Measurements from ENCODE around the gene CBL.
"Not testable (repeated sequence)": the region's sequence is repeated elsewhere in the genome, so short reads cannot be mapped to it uniquely, and the experiment has no call there.

Gene CBL

DNA sequence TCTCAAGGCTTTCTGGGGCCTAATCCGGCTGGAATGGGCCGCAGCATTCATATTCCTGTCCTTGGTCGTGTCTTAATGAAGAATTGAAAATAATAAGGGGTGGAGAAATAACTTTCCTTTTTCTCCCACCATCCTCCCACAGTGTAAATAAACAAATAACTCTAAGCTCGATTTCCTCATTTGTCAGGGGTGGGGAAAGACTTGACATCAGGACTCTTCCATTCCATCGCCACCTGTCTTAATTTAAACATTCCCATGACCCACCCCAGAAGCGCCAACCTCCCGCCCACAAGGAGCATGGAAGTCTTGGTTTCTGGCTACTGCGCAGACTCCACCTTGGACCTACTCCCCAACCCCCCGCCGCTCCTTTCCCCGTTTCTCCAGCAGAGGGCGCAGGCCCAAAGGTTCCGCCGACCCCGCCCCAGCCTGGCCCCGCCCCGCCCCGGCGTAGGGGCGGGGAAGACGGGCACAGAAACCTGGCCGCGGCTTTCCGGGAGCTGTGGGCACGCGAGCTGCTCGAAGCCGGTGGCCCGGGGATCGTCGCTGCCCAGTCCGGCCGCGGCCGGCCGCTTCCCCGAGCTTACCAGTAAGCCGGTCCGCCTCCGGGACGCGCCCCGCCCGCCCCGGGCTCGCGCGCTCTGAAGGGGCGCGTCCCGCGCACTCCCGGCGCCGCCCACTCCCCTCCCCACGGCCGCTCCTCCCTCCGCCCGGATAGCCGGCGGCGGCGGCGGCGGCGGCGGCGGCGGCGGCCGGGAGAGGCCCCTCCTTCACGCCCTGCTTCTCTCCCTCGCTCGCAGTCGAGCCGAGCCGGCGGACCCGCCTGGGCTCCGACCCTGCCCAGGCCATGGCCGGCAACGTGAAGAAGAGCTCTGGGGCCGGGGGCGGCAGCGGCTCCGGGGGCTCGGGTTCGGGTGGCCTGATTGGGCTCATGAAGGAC is at the start of gene CBL:
TSS of gene CBL (plus strand) at position 766 of the 937 bp plus-strand sequence. CDS start at position 845, 79 bp downstream.
- DNase-seq: peak; percentile 74

DNA sequence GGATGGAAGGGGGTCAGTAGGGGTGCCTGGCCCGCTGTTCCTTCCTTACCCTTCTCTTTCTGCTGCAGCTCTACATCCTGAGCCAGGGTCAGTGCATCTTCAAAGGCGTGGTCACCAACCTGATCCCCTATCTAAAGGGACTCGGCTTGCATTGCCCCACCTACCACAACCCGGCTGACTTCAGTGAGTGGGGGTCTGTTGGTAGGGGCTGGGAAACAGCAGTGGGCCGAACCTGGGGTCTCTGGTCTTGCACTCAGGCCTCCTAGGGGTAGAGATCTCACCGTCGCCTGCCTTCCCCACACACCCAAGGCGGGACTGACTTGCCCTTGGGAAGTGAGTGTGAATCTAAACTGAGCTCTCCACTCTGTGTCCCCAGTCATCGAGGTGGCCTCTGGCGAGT is 49.6 kb upstream of the CBL start:
- DNase-seq: no peak

GRCh38 chr11:119157063-119157462 is 49.1 kb upstream of the CBL start:
- DNase-seq: no peak

GRCh38 chr11:119158467-119158866 is 47.7 kb upstream of the CBL start:
- no peak for DNase-seq

DNA sequence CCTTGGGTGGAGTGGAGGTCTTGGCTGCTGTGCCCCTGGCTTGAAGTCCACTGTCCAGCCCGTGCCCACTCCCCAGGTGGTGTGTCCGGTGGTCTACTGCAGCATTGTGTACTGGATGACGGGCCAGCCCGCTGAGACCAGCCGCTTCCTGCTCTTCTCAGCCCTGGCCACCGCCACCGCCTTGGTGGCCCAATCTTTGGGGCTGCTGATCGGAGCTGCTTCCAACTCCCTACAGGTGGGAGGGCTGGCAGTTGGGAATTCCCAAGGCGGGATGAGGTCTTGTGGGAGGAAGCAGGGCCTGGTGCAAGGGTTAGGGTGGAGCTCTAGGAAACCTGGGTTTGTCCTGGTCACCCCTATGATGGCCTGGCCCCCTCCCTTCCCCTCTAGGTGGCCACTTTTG is 46.0 kb upstream of the CBL start:
- no peak for DNase-seq

GRCh38 chr11:119161871-119162270 is 44.3 kb upstream of the CBL start:
- no peak for DNase-seq

DNA sequence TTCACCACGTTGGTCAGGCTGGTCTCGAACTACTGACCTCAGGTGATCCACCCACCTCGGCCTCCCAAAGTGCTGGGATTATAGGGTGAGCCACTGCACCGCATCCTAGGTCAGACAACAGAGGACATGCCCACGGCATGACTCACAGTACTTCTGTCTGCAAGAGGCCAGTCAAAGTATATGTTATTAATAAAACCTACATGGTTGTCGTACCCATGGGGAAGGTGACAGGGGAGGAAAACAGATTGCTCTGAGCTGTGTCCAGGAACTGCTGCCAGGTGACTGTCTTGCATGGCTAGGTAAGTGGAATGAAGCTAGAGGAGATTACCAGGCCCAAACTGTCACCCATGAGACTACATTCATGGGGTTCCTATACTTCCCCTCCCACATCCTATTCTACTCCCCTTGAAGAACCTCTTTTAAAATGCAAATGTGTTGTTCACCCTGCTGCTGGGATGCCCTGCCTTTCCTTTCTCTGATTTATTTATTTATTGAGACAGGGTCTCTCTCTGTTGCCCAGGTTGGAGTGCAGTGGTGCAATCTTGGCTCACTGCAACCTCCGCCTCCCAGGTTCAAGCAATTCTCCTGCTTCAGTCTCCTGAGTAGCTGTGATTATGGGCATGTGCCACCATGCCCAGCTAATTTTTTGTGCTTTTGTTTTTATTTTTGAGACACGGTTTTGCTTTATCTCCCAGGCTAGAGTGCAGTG is 39.6 kb upstream of the CBL start:
- DNase-seq: peak; percentile 46

DNA sequence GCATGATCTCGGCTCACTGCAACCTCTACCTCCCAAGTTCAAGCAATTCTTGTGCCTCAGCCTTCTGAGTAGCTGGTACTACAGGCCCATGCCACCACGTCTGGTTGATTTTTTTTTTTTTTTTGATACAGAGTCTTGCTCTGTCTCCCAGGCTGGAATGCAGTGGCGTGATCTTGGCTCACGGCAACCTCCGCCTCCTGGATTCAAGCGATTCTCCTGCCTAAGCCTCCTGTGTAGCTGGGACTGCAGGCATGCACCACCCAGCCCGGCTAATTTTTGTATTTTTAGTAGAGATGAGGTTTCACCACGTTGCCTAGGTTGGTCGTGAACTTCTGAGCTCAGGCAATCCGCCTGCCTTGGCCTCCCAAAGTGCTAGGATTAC is 39.1 kb upstream of the CBL start:
- DNase-seq: not testable (repeated sequence)

- DNase-seq: no peak
These were observed 38.2 kb upstream of the CBL start for GRCh38 chr11:119167933-119168332.

- peak; percentile 73 for DNase-seq
These were observed 37.5 kb upstream of the CBL start, which contains the start of gene NLRX1 for GRCh38 chr11:119168471-119169281. NLRX1 (plus strand) TSS chr11:119168725; CDS start chr11:119171404, 2,679 bp downstream.

GRCh38 chr11:119169282-119169719 is 36.8 kb upstream of the CBL start:
- peak; percentile 40 for DNase-seq

- no peak for DNase-seq
These were observed 33.6 kb upstream of the CBL start for GRCh38 chr11:119172513-119172912.

- no peak for DNase-seq
These were observed 32.7 kb upstream of the CBL start for GRCh38 chr11:119173453-119173852.

GRCh38 chr11:119175493-119176077 is 30.6 kb upstream of the CBL start:
- peak; percentile 31 for DNase-seq

DNA sequence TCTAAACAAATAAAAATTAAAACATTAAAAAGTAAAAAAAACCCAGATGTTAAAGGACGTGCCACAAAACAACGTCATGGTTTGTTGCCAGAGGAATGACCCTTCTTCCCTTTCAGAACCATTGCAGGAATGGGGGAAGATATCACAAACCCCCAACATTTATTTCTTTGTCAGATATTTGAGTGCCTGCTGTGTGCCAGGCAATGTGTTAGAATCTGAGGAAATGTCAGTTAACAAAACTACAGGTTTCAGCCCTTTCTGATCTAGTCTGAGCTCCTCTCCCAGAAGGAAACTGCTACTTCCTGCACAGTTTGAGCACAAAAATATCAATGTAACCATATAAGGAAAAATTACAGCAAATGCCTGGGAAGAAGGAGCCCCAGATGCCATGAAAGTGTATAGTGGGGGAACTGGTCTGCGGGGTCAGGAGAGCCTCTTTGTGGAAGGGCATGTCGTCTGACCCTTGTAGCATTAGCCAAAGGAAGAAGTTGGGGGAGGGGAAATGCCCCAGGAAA is 27.9 kb upstream of the CBL start:
- no peak for DNase-seq

DNA sequence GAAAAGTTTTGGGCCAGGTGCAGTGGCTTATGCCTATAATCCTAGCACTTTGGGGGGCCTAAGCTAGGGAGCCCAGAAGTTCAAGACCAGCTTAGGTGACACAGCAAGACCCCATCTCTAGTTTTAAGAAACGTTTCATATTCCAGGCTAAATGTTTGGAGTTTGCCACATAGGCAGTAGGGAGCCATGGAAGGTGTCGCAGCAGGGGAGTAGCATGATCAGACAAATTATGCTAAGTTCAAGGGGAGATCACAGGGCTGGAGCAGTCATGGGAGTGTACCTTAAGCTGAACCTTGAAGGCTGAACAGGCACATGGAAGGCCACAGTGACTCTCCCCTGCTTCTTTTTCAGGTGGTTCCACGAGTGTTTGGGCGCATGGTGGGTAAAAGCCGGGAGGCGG is 26.8 kb upstream of the CBL start:
- no peak for DNase-seq

DNA sequence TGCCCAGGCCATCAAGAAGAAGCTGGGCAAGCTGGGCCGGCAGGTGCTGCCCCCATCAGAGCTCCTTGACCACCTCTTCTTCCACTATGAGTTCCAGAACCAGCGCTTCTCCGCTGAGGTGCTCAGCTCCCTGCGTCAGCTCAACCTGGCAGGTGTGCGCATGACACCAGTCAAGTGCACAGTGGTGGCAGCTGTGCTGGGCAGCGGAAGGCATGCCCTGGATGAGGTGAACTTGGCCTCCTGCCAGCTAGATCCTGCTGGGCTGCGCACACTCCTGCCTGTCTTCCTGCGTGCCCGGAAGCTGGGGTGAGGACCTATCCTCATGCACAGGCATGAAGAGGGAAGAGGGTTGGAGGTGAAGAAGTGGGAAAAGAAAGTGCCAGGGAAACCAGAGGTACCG is 26.2 kb upstream of the CBL start:
- no peak for DNase-seq

GRCh38 chr11:119180729-119181676 is 25.1 kb upstream of the CBL start:
- DNase-seq: no peak

- no peak for DNase-seq
These were observed 24.3 kb upstream of the CBL start for GRCh38 chr11:119181677-119182412.

DNA sequence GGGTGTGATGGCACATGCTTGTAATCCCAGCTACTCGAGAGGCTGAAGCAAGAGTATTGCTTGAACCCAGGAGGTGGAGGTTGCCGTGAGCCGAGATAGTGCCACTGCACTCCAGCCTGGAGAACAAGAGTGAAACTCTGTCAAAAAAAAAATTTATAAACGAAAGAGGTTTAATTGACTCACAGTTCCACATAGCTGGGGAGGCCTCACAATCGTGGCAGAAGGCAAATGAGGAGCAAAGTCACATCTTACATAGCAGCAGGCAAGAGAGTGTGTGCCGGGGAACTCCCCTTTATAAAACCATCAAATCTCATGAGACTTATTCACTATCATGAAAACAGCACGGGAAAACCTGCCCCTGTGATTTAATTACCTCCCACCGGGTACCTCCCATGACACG is 21.7 kb upstream of the CBL start:
- DNase-seq: not testable (repeated sequence)

Data from NCI-H226 (cell line).